GM21786 (cell line): ENCODE measurements around the gene ASTN2.
"Not testable (repeated sequence)": the region's sequence is repeated elsewhere in the genome, so short reads cannot be mapped to it uniquely, and the experiment has no call there.

Experiments used
- ATAC-seq: cut with Tn5 transposase; IDR thresholded peaks from one replicate; pipeline ENCODE4 v1.9.1; 2021; ENCODE audit not compliant: unreplicated experiment

Gene ASTN2

DNA sequence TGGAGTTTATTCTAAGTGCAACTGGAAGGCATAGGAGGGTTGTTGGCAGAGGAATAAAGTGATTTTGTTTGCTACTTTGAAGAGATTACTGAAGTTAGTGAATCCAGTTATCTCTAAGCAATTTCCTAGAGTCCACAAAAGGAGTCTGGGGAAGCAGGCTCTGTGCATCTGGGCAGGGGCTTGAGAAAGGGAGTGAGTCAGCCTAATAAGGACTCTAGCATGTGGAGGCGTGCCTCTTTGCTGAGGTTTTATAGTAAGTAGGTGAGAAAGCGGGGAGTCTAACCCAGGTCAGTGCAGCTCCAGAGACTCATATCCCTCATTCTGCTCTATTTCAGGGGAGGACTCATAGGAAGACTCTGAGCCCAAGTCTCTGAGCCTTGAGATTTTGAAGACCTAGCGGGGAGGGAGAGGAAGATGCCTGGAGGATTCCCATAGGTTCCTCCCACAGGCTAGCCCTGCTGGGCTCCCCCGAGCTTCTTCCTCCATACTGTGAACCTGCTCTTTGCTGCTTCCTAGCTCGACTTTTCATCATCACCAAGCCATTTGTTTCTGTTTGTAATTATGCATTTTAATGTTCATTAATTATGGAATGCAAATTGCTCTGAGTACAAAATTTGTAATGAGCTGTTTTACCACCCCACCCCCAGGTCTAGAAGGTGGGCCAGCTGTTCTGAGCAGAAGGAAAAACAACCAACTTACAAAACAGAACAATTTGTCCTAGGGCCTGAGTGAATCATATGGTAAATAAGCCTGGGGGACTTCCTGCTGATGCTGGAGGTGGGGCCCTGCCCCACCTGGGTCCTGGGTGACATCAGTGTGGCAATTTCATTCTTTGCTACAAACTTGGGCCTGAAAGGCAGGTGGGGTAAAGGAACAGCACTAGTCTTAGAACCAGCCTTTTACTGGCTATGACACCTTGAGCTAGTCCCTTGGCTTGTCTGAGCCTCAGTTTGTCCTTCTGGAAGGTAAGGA, 577.6 kb downstream of the ASTN2 start:
- no peak for ATAC-seq

DNA sequence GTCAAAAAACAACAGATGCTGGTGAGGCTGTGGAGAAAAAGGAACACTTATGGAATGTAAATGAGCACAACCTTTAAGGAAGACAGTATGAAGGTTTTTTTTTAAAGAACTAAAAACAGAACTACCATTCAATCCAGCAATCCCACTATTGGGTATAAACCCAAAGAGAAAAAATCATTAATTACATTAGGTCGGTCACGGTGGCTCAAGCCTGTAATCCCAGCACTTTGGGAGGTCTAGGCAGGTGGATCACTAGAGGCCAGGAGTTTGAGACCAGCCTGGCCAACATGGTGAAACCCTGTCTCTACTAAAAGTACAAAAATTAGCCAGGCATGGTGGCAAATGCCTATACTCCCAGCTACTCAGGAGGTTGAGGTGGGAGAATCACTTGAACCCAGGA, 584.5 kb downstream of the ASTN2 start:
- not testable (repeated sequence) for ATAC-seq

DNA sequence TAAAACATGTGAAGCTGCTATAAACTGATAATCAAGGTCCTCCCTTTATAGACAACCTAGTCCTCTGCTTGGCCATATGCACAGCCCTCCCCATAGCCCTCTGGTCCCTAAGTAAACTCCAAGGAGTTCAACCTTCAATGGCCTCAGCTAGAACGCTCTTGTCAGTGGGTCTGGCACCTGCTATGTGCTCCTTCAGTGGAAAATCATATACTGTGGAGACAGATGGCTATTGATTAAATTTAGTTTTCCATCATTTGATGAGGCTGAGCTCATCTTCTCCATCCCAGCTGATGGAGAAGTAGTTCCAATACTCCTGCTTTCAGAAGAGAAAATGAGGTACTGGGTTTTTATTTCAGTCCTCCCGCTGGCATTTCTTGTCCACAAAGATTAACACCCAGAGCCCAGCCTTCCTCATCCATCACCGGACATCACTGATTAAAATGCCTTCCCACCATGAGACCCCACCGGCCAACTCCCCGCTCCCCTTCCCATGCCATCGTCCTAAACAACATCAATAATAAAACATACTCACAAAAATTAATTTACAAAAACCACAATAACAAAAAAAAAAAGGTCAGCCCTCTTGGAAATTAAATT, 593.1 kb downstream of the ASTN2 start:
- no peak for ATAC-seq

DNA sequence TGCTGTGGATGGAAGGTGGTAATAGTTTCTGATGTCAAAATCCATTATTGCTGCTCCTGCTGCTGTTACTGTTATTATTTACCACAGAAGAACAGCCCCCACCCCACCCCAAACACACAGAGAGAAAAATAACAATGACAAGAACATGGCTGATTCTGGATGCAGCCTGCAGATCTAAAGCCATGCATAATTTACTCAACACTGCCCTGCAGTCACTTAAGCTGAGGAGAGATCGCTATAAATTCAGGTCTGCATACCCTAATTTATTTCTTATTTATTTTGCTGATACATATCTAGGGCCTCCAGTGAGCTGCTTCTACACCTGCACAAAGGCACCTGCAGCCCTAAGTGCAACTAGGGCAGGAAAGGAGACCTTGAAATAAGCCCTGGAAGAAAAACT, 595.7 kb downstream of the ASTN2 start:
- ATAC-seq, result no peak

DNA sequence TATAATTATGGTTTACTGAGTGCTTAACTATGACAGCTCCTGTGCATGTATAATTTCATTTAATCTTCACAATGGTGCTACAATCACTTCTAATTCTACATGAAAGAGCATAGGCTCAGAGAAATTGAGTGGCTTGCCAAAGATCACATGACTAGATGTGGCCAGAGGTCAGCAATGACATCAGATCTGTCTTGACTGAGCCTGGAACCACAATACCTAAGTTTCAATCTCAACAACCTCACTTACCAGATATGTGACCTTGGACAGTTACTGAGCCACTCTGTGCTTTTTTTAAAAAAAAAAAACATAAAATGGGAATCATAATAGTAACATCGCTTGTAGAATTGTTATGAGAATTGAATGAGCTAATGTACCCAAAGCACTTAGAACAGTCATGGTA, 597.1 kb downstream of the ASTN2 start:
- no peak for ATAC-seq

DNA sequence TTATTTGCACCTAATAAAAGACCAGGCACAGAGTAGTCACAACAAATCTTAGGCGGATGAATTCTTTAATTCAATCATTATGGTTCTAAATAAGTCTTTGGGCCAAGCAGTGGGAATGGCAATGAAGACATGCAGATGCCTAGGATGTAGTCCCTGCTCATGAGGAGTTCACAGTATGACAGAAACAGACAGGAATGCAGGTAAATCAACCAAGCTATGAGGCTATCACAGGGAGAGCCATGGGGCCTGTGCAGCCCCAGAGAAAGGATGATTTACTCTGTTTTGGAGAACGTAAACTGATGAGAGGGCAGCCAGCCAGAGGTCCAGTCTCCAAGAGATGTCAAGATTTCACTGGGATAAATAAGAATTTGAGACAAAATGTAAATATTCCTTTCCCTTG, 598.4 kb downstream of the ASTN2 start:
- no peak for ATAC-seq

DNA sequence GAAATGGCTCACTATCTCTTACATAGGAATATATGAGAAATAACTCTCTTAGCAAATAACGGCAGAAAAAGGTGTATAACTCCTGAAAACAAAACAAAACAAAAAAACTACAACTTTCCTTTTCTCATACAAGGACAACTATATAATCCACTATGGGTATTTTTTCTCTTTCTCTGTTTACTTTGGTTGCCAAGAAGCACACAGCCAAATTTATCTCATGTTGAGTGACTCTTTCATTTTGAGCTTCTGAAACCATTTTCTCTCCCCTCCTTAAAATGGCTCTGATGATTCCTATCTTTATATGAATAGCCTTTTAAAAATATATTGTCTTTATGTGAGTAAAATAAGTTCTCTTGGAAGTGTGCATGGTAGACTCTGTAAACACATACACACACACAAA, 599.0 kb downstream of the ASTN2 start:
- ATAC-seq, result no peak

DNA sequence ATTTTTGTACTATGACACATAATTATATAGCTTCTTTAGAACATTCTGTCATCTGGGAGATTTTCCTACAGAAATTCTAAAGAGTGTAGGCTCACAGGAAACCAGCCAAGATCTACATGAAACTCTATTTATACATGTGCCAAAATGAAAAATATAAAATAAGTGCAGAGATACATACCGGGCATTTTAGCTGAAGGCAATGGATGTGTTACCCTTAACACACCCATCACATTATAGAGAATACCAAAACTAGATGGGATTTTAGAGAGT, 601.9 kb downstream of the ASTN2 start:
- no peak for ATAC-seq

DNA sequence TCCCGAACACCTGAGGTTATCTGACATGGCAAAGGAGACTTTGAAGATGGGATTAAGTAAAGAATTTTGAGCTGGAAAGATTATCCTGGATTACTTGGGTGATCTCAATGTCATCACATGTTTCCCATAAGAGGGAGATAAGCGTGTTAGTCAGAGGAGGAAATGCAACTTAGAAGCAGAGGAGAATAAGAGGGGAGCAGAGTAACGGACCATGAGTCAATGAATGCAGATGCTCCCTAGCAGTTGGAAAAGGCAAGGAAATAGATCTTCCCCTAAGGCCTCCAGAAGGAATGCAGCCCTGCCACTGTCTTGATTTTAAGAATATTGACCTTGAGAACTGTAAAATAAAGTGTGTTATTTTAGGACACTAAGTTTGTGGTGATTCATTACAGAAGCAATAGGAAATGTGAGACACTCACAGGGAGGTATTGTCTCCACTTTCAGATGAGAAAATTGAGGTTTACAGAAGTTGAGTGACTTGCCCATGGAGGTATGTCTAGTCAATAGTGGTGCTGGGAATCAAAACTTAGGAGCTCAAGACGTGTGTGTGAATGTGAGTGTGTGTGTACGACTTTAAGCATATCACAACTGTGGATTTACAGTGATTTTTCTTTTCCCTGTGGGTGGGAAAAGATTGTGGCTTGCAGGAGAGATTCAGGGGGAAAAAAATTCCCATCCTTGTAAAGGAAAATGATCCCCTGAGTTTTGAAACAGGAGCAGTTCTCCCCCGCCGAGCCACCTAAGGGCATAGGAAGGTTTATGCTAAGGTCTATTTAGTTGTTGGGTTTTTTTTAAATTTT, 602.4 kb downstream of the ASTN2 start:
- ATAC-seq, result no peak

DNA sequence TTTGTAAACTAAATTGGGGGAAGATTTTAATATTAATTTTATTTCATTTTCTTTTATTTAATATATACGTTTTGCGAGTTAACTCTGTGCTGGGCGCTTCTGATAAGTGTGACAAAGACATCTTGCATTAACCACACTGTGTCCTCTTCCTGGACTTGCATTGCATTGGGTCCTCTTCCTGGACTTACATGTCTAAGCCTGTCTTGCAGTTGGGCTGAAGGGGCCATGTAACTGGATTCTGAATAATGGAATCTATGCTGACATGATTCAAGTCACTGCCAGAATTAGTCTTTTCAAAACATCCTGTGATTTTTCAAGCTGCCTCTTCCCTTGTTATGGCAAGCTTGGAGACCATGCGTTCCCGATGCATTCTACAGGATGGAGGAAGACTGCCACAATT, 605.2 kb downstream of the ASTN2 start:
- ATAC-seq, result no peak

DNA sequence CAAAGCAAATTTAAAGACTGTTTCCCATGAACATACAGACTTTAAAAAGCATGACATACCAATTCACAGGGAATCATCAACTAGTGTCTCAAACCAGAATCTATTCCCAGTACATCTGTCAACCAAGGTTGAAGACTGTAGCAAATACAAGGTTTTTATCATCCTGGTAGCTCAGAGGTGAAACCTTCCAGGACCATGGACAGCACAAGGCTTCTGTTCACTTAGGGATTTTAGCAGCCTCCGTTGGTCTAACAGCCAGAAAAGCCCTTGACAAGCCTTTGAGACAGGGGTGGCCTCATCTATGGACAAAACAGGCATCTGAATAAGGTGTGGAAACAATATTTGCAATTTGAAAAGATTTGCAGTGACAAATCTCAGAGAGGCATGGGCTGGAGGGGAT, 608.8 kb downstream of the ASTN2 start:
- ATAC-seq, result no peak

DNA sequence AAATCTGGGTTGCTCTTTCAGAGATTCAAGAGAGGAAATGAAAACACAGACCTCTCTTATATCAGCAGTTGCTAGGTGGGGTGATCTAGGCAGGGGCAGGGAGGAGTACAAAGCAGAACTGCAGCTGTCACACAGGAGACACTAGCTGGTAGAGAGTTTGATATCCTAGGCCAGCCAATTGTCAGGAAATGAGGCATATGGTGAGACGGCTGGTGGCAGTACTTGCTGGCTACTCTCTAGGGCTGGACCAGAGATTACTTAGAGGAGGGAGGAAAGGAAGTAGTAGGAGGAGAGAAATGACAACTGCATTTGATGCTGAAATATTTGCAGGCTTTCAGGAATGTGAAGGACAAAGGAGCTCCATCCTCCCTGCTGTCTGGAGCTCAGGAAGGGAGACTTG, 614.0 kb downstream of the ASTN2 start:
- no peak for ATAC-seq

DNA sequence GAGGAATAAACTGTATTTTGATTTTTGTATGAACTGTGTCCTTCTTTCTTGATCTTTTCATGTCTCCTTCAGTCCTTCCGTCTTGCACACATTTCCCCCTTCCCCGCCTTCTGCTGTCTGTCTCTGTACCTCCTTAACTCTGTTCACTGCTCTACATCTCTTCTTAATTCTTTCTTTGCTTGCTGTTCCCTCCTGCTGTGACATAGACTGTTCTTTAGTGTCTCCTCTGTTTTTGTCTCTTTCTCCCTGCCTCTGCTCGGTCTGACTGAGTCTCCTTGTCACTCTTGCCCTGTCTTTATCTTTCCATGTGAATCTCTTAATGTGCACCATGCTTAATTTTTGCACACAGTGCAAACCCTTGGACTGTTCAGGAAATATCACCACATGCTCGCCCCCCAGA, 614.8 kb downstream of the ASTN2 start:
- no peak for ATAC-seq

DNA sequence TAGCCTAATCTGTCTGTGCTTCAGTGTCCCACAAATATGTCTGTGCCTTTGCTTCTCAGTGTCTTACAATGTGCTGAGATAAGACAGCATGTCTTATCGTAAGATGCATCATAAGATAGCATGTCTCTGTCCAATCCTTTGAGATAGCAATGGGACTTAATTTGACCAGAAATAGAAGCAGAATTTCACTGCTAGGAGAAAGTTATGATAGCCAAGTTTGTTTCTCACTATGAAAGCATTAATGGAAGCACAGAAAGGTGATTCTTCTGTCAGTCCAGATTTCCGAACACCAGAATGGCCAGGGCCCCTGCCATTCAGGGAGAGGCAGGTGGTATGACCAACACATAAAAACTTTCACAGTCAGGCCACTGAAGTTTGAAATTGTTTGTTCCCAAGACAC, 616.3 kb downstream of the ASTN2 start:
- no peak for ATAC-seq

DNA sequence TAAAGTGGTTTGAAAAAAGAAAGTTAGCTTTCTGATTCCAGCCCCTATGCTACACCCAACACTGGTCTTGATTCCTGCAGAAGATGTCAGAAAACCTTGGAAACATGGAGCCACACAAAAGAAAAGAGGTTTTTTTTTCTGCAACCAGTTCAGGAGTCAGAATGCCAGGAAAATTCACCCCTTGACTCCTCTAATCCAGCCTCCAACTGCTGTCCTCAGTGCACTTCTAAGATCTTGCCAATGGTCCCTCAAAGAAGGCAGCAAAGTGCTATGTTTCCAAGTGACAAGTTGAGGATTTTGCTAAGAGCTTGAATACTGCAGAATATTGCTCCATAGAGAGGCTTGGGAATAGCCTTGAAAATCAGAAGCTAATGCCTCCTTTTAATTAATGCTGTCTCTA, 617.6 kb downstream of the ASTN2 start:
- ATAC-seq, result no peak

DNA sequence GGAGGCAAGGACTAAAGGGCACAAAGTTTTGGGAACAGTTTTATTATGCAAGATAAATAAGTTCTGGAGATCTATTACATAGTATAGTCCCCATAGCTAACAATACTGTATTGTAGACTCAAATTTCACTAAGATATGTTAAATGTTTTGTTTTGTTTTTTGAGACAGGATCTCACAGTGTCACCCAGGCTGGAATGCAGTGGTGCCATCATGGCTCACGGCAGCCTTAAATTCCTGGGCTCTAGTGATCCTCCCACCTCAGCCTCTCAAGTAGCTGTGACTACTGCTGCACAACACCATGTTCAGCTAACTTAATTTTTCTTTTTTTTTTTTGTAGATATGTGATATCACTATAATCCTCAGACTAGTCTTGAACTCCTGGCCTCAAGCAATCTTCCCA, 618.2 kb downstream of the ASTN2 start:
- ATAC-seq, result no peak

DNA sequence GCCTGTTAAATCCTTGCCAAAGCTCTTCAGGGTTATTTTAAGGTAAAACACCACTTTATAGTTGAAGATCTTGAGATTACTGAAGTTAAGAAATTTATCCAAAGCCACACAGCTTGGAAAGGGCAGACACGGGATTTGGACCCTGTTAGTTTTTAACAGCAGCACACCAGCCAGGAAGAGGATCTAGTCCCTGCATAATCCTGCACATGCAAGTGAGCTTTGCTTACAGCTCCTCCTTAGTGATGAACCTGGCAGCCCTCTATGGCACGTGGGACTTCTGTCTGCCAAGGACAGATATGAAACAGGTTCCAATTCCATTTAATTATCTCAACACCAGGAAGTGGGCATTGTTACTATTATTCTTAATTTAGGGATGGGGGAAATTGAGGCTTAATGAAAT, 619.0 kb downstream of the ASTN2 start:
- no peak for ATAC-seq

DNA sequence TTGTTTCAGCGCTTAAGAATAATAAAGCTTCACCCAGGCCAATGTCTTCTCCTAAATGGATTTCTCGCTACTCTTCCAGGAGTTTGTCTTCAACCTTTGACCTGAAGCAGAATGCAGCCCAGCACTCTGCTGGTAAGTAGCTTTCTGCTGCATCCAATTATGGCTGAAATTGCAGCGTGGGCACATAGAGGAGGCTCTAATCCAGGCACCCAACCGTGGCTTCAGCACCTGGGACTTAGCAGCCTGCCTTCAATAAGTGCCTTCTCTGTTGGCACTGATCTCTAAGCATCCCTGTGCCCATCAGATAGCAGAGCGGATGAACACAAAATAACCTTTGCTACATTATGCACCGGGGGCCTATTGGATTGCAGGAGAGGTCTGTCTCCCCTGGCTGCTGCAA, 622.6 kb downstream of the ASTN2 start:
- ATAC-seq, result no peak

DNA sequence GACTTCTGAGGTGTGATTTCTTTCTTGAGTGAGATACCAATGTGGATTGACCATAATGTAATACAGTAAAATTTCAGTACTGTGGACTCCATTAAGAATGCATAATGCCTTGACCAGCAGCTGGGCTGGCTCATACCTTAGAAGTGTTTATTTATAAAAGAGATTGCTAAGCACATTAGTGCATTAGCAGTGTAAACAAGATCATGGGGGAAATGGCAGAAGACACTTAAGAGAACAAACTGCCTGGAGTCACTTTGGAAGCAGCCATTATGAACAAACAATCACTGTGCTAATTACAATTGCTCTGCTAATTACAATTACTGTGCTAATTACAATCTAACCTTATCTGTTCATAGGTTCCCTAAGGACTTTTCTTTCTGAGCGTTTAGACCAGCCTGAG, 623.5 kb downstream of the ASTN2 start:
- no peak for ATAC-seq

DNA sequence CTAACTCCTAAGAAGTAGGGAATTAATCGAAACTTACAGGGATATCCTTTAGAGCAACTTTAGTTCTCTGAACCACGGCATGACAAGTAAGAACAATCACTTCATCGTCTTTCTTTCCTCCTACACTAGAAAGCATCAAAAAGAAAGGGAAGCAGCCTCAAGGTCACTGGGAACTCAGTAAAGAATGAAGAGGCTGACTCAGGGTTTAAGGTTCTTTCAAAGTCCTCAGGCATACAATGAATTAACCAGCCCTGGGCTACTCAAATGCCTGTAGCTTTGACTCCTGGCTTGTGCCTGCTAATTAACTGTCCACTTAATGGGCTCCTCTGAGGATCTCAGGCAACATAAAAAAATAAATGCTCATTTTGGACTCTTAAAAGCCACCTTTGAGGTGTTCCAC, 625.8 kb downstream of the ASTN2 start:
- no peak for ATAC-seq

DNA sequence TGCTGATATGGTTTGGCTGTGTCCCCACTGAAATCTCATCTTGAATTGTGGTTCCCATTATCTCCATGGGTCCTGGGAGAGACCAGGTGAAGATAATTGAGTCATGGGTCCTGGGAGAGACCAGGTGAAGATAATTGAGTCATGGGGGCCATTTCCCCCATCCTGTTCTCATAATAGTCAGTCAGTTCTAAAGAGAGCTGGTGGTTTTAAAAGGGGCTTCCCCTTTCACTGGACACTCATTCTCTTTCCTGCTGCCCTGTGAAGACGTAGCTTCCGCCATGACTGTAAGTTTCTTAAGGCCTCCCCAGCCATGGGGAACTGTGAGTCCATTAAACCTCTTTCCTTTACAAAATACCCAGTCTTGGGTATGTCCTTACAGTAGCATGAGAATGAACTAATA, 628.1 kb downstream of the ASTN2 start:
- ATAC-seq, result no peak

DNA sequence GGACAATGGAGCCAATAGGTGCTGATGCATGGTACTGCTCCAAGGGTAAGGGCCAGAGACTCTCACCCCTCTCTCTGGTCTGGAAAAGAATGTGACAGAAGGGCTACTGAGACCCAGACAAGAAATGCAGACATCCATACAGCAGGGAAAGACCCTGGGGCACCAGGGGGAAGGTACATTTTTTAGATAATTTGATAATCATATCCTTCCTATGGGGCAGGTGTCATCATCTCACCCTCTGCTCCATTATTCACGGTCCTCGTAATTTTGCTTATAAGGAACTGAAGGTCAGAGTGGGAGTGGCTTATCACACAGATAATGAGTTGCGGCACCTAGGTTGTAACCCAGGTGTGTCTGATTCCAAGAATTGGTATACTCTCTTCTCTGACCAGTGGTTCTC, 637.7 kb downstream of the ASTN2 start:
- ATAC-seq, result no peak
